Fibroblast of skin of right biceps (primary cell): ENCODE results near the gene STAC3.

Experiments used
- DNase-seq: peaks from one replicate; pipeline ENCODE4 v3.0.0-alpha.2; 2013

STAC3 gene

GRCh38 chr12:57210461-57210860 lies 40.5 kb downstream of the STAC3 start:
- no peak for DNase-seq

GRCh38 chr12:57209916-57210315 lies 41.1 kb downstream of the STAC3 start:
- no peak for DNase-seq

- no peak for DNase-seq
Measured at GRCh38 chr12:57208631-57209282, 42.2 kb downstream of the STAC3 start.

GRCh38 chr12:57207731-57208630 lies 43.0 kb downstream of the STAC3 start:
- DNase-seq, result no peak

GRCh38 chr12:57205931-57206330 lies 45.1 kb downstream of the STAC3 start:
- DNase-seq, result no peak

- DNase-seq, result no peak
Measured at GRCh38 chr12:57205186-57205585, 45.8 kb downstream of the STAC3 start.

GRCh38 chr12:57204454-57204853 lies 46.5 kb downstream of the STAC3 start:
- DNase-seq, result no peak

- DNase-seq, result no peak
Measured at GRCh38 chr12:57203791-57204190, 47.2 kb downstream of the STAC3 start.

- no peak for DNase-seq
Measured at GRCh38 chr12:57203201-57203600, 47.8 kb downstream of the STAC3 start.

GRCh38 chr12:57202321-57202720 lies 48.7 kb downstream of the STAC3 start:
- no peak for DNase-seq

- no peak for DNase-seq
Measured at GRCh38 chr12:57201631-57202030, 49.4 kb downstream of the STAC3 start.

- no peak for DNase-seq
Measured at GRCh38 chr12:57201219-57201618, 49.8 kb downstream of the STAC3 start.

- DNase-seq, result no peak
Measured at GRCh38 chr12:57200497-57200896, 50.5 kb downstream of the STAC3 start.

GRCh38 chr12:57199191-57199590 lies 51.8 kb downstream of the STAC3 start:
- no peak for DNase-seq

- DNase-seq, result no peak
Measured at GRCh38 chr12:57198329-57198728, 52.7 kb downstream of the STAC3 start.

GRCh38 chr12:57196956-57197355 lies 54.0 kb downstream of the STAC3 start:
- no peak for DNase-seq

- no peak for DNase-seq
Measured at GRCh38 chr12:57196439-57196838, 54.5 kb downstream of the STAC3 start.

GRCh38 chr12:57195611-57196371 lies 55.2 kb downstream of the STAC3 start:
- DNase-seq, result no peak

- DNase-seq, result no peak
Measured at GRCh38 chr12:57195186-57195585, 55.8 kb downstream of the STAC3 start.

GRCh38 chr12:57194253-57194652 lies 56.7 kb downstream of the STAC3 start:
- no peak for DNase-seq

GRCh38 chr12:57193706-57194245 lies 57.2 kb downstream of the STAC3 start:
- DNase-seq, result no peak
